Progenitor cell of endocrine pancreas (in vitro differentiated cells): Measurements from ENCODE around the gene KRTAP10-9. TPM values are rescaled to one million over a fixed set of nuclear protein-coding genes. Genes with fewer than 3 reads are reported as not detected.
"Not testable (repeated sequence)": the region's sequence is repeated elsewhere in the genome, so short reads cannot be mapped to it uniquely, and the experiment has no call there.

ENCODE experiments used
- DNase-seq: peaks from one replicate; pipeline ENCODE4 v3.0.0; 2021; ENCODE audit warnings: low spot score; ENCODE audit not compliant: unreplicated experiment
- H3K27ac Mint-ChIP-seq: 2 replicates; pipeline ENCODE4 v1.8.0; 2021; ENCODE audit warnings: mild to moderate bottlenecking, moderate library complexity, mixed read lengths
- H3K27me3 Mint-ChIP-seq: 2 replicates; pipeline ENCODE4 v1.8.0; 2021; ENCODE audit warnings: mixed read lengths
- H3K36me3 Mint-ChIP-seq: 2 replicates; pipeline ENCODE4 v1.8.0; 2022; ENCODE audit warnings: mixed read lengths; ENCODE audit not compliant: insufficient read depth
- H3K4me1 Mint-ChIP-seq: 2 replicates; pipeline ENCODE4 v1.8.0; 2021; ENCODE audit warnings: low read depth, mixed read lengths
- H3K4me3 Mint-ChIP-seq: 2 replicates; pipeline ENCODE4 v1.8.0; 2021; ENCODE audit warnings: low read depth, mild to moderate bottlenecking, moderate library complexity, mixed read lengths
- H3K9me3 Mint-ChIP-seq: 2 replicates; pipeline ENCODE4 v1.8.0; 2021; ENCODE audit warnings: low read depth, mixed read lengths
- total RNA-seq: library from RNA; stranded (reverse); gene quantifications from 2 replicates; pipeline ENCODE4 v1.2.1, GENCODE V29; 2021
- TF ChIP-seq, protein P1 (sequence below): fragments of 200-600 bp; sonication (generic); IDR thresholded peaks from one replicate; pipeline ENCODE4 v1.5.0; 2021; ENCODE audit warnings: antibody characterized with exemption, mild to moderate bottlenecking; ENCODE audit not compliant: unreplicated experiment

KRTAP10-9 gene
- total RNA-seq, 1 donor from 2014 or later, result not detected

DNA sequence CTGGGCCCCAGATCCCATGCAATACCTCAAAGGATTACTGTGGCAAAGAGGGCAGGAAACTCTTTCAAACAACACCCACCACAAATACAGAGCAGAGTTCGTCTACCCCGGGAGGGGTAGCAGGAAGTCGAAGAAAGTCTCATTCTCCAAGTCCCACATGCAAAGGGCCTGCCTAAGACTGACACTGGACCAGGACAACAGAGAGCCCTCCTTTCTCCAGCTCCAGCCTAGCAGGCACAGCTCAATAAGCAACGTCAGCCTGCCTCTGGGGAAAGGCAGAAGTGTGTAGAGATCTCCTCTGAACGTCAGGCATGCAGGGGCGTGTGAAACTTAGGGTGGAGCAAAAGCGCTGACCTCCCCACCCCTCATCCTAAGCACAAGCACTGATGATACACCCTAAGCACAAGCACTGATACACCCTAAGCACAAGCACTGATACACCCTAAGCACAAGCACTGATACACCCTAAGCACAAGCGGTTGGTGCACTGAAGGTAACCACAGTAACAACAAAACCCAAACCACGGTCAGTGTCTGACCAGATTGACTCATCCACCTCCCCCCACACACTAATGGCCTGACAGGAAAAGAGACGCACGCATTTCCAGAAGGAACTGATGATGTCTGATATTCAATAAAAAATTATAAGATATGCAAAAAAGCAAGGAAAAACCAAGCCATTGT lies 32.2 kb downstream of the KRTAP10-9 start:
- no peaks in the 10 kb centered on the region for H3K36me3 Mint-ChIP-seq
- H3K4me3 Mint-ChIP-seq, result no peak overlapping the region
- TF ChIP-seq, protein P1, sequence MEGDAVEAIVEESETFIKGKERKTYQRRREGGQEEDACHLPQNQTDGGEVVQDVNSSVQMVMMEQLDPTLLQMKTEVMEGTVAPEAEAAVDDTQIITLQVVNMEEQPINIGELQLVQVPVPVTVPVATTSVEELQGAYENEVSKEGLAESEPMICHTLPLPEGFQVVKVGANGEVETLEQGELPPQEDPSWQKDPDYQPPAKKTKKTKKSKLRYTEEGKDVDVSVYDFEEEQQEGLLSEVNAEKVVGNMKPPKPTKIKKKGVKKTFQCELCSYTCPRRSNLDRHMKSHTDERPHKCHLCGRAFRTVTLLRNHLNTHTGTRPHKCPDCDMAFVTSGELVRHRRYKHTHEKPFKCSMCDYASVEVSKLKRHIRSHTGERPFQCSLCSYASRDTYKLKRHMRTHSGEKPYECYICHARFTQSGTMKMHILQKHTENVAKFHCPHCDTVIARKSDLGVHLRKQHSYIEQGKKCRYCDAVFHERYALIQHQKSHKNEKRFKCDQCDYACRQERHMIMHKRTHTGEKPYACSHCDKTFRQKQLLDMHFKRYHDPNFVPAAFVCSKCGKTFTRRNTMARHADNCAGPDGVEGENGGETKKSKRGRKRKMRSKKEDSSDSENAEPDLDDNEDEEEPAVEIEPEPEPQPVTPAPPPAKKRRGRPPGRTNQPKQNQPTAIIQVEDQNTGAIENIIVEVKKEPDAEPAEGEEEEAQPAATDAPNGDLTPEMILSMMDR, result no peak
- no peak overlapping the region for H3K27ac Mint-ChIP-seq
- H3K9me3 Mint-ChIP-seq, result peaks cover 15% of the 10 kb centered on the region
- H3K4me1 Mint-ChIP-seq, result no peaks in the 10 kb centered on the region
- no peak for DNase-seq
- H3K27me3 Mint-ChIP-seq, result peaks cover 5% of the 10 kb centered on the region

DNA sequence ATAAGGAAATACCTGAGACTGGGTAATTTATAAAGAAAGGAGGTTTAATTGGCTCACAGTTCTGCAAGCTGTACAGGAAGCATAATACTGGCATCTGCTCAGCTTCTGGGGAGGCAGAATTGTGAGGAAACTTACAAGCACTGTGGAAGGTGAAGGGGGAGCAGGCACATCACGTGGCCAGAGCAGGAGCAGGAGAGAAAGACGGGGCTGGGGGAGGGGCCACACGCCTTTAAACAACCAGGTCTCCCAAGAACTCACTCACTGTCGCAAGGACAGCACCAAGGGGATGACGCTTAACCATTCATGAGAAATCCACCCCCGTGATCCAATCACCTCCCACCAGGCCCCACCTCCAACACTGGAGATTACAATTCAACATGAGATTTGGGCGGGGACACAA lies 34.7 kb downstream of the KRTAP10-9 start:
- not testable (repeated sequence) for H3K9me3 Mint-ChIP-seq, H3K4me1 Mint-ChIP-seq, DNase-seq, H3K4me3 Mint-ChIP-seq, H3K27ac Mint-ChIP-seq, H3K36me3 Mint-ChIP-seq, H3K27me3 Mint-ChIP-seq

DNA sequence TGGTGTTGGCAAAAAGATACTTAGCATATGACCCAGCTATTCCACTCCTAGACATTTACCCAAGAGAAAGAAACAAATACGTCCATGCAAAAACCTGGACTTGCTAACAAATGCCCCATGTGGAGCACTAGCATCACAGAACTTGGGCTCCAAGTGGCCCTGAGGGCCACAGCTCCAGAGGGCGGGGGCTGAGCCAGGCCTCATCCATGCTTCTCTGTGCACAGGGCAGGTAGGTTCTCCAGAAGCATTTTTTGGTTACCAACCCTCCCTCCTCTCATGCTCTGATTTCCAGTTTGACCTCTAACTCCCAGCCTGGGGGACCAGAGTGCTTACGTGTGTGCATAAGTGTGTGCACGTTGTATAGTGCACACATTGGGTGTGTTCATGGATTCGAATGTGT lies 37.8 kb downstream of the KRTAP10-9 start:
- Mint-ChIP-seq H3K36me3 (no peaks in the 10 kb centered on the region), H3K27me3 (peaks cover 4% of the 10 kb centered on the region), H3K4me1 (no peaks in the 10 kb centered on the region), H3K4me3 (no peak overlapping the region), H3K9me3 (peaks cover 9% of the 10 kb centered on the region), H3K27ac (no peak overlapping the region)
- TF ChIP-seq, protein P1, result no peak
- no peak for DNase-seq

DNA sequence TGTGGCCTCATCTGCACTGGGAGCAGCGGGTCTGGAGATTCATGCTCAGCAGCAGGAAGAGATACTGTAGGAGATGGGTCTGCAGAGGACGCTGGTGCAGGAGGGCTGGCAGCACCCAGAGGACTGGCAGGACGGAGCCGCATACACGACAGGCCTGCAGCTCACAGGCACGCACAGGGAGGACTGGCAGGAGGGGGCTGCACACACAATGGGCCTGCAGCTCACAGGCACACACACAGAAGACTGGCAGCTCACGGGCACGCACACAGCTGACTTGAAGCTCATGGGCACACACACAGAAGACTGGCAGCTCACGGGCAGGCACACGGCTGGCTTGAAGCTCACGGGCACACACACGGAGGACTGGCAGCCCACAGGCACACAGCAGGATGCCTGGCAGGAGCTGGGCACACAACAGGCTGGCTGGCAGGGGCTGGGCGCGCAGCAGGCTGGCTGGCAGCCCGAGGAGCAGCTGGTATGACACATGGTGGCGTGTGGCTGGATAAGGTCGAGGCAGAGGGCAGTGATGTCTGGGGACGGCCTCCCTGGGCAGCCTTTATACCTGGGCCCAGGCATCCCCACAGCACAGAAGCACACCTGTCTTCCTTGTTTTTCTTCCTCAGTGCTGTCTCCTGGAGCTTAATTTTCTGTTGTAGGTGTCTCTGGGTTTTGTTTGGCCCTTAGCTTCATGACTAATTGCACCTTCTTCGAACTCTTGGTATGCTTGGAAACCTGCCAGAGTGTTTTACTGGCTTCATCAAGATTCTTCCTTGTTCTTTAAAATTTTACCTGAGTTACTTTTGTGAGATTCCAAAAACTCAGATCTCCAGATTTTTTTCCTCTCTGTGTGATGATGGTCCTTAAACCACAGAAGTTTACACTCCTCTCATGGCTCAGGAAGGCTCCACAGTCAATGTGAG lies 39.8 kb downstream of the KRTAP10-9 start, which contains the start of gene KRTAP12-2:
Gene KRTAP12-2, minus strand, starts transcription at position 527 of the 920 bp plus-strand sequence. Its CDS starts 41 bp downstream, at position 486.
- no peak within 1 kb of the TSS for H3K27ac Mint-ChIP-seq
- H3K9me3 Mint-ChIP-seq, result peaks cover 18% of the 10 kb centered on the region
- no peaks in the 10 kb centered on the region for H3K4me1 Mint-ChIP-seq
- H3K4me3 Mint-ChIP-seq, result no peak within 1 kb of the TSS
- peaks cover 4% of the 10 kb centered on the region for H3K27me3 Mint-ChIP-seq
- no peak for DNase-seq
- H3K36me3 Mint-ChIP-seq, result no peaks in the 10 kb centered on the region
- TF ChIP-seq, protein P1, result no peak

DNA sequence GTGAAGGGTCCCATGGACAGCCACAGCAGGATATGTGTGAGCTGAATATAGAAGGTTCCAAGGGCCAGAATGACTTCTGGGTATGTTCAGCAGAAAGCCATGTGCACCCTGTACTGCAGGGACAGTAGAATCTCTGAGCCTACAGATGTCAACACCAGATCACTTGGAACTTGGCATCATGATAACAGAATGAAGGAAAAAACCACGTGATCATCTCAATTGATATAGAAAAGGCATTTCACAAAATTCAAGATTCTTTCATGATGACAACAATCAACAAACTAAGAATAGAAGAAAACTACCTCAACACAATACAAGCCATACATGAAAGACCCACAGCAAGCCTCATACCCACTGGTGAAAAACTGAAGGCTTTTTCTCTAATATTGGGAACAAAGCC lies 40.7 kb downstream of the KRTAP10-9 start:
- H3K4me1 Mint-ChIP-seq, result no peaks in the 10 kb centered on the region
- H3K27ac Mint-ChIP-seq, result no peak overlapping the region
- TF ChIP-seq, protein P1, result no peak
- DNase-seq, result no peak
- H3K27me3 Mint-ChIP-seq, result peaks cover 4% of the 10 kb centered on the region
- H3K36me3 Mint-ChIP-seq, result no peaks in the 10 kb centered on the region
- no peak overlapping the region for H3K4me3 Mint-ChIP-seq
- H3K9me3 Mint-ChIP-seq, result peaks cover 18% of the 10 kb centered on the region
